Keratinocyte (primary cell): ENCODE data around the gene LRRC8D. TPM values are rescaled to one million over a fixed set of nuclear protein-coding genes. Genes with fewer than 3 reads are reported as not detected.

Experiments used
- DNase-seq: peaks from one replicate; pipeline ENCODE4 v3.0.0-alpha.2; 2011; ENCODE audit warnings: low read depth, missing footprints, low spot score
- FAIRE-seq: peaks from 2 replicates; lab custom pipeline; 2011; peaks lifted over from hg19 to GRCh38; lab: Jason Lieb, UNC
- H2AFZ ChIP-seq: 2 replicates; pipeline ENCODE4 v1.6.0; 2012; ENCODE audit warnings: low read length, control low read depth, inconsistent platforms; ENCODE audit not compliant: control insufficient read depth
- H3K27ac ChIP-seq: 2 replicates; pipeline ENCODE4 v1.5.1; 2011; ENCODE audit warnings: low read length; ENCODE audit not compliant: control insufficient read depth, insufficient read depth
- H3K27me3 ChIP-seq: 3 replicates; pipeline ENCODE4 v1.6.0; 2011; ENCODE audit warnings: low read length; ENCODE audit not compliant: control insufficient read depth, insufficient read depth; ENCODE audit errors: extremely low read depth
- H3K36me3 ChIP-seq, 2 experiments: 2 replicates in 1 of 2; 3 replicates in 1 of 2; pipeline ENCODE4 v1.5.1; 2011; ENCODE audit warnings: low read length in 2 of 2, mild to moderate bottlenecking in 1 of 2; ENCODE audit not compliant: control insufficient read depth in 2 of 2, insufficient read depth in 2 of 2; ENCODE audit errors: extremely low read depth in 1 of 2
- H3K4me1 ChIP-seq: 3 replicates; pipeline ENCODE4 v1.5.1; 2011; ENCODE audit warnings: low read length; ENCODE audit not compliant: control insufficient read depth, insufficient read depth; ENCODE audit errors: extremely low read depth
- H3K4me2 ChIP-seq: 3 replicates; pipeline ENCODE4 v1.6.0; 2011; ENCODE audit warnings: low read depth, low read length; ENCODE audit not compliant: control insufficient read depth, insufficient read depth; ENCODE audit errors: extremely low read depth
- H3K4me3 ChIP-seq, 3 experiments: fragments of 200-600 bp in 1 of 3; sonication (generic) in 1 of 3; 2 replicates in 2 of 3; 3 replicates in 1 of 3; pipeline ENCODE4 v1.5.1; 2011 to 2016; ENCODE audit warnings: low read length in 3 of 3, mild to moderate bottlenecking in 3 of 3, control low read depth in 2 of 3, inconsistent platforms in 1 of 3, low read depth in 1 of 3, mixed read lengths in 1 of 3, mixed run types in 1 of 3, moderate library complexity in 1 of 3; ENCODE audit not compliant: control insufficient read depth in 2 of 3, insufficient read depth in 2 of 3; ENCODE audit errors: extremely low read depth in 1 of 3
- H3K79me2 ChIP-seq: 2 replicates; pipeline ENCODE4 v1.6.0; 2012; ENCODE audit warnings: low read length; ENCODE audit not compliant: control insufficient read depth, insufficient read depth
- H3K9ac ChIP-seq: 3 replicates; pipeline ENCODE4 v1.6.0; 2011; ENCODE audit warnings: low read length; ENCODE audit not compliant: control insufficient read depth, insufficient read depth; ENCODE audit errors: extremely low read depth
- H3K9me1 ChIP-seq: 3 replicates; pipeline ENCODE4 v1.6.0; 2011; ENCODE audit warnings: low read length; ENCODE audit not compliant: control insufficient read depth, insufficient read depth; ENCODE audit errors: extremely low read depth
- H3K9me3 ChIP-seq: 2 replicates; pipeline ENCODE4 v1.5.1; 2012; ENCODE audit warnings: low read depth, low read length; ENCODE audit not compliant: control insufficient read depth
- H4K20me1 ChIP-seq: 3 replicates; pipeline ENCODE4 v1.6.0; 2011; ENCODE audit warnings: low read length; ENCODE audit not compliant: control insufficient read depth, insufficient read depth; ENCODE audit errors: extremely low read depth
- EZH2 ChIP-seq: IDR thresholded peaks from one replicate; pipeline ENCODE4 v1.6.1; 2012; ENCODE audit warnings: inconsistent platforms, mild to moderate bottlenecking, low read length, moderate library complexity
- dilution Hi-C: fragments of 300-500 bp; cut with MboI; formaldehyde crosslinking; loops from one replicate; pipeline ENCODE4 v1.7.0; 2020; ENCODE audit warnings: low sequenced_read_pairs; ENCODE audit not compliant: extremely low pct_ligation_motif_present
- polyA plus RNA-seq, 5 experiments: library from polyadenylated mRNA; depleted of rRNA in 3 of 5; stranded (reverse) in 3 of 5; stranded (forward) in 1 of 5; unstranded in 1 of 5; fragments of >200 nt; gene quantifications; 1 replicate in 1 of 5; 2 replicates in 3 of 5; 3 replicates in 1 of 5; pipeline versions ENCODE4 v1.2.1 to v1.2.3, GENCODE V29; 2011 to 2012; ENCODE audit warnings: missing spikeins in 2 of 5, low read depth in 1 of 5, low replicate concordance in 1 of 5
- TF ChIP-seq, protein P1 (sequence below), 3 experiments: IDR thresholded peaks in 1 of 3; conservative IDR thresholded peaks in 1 of 3; optimal IDR thresholded peaks in 1 of 3; 2 replicates in 2 of 3; 3 replicates in 1 of 3; pipeline versions ENCODE3 to v1.5.1; 2011; ENCODE audit warnings: low read length in 3 of 3, mild to moderate bottlenecking in 3 of 3, moderate library complexity in 2 of 3, control low read depth in 1 of 3, inconsistent platforms in 1 of 3; ENCODE audit not compliant: insufficient read depth in 2 of 3; ENCODE audit errors: extremely low read depth in 1 of 3

The LRRC8D gene
- polyA plus RNA-seq, 1 donor (not counting 4 experiments of a cell fraction or from before 2014, with no cell fraction given), result 54.7 TPM

DNA sequence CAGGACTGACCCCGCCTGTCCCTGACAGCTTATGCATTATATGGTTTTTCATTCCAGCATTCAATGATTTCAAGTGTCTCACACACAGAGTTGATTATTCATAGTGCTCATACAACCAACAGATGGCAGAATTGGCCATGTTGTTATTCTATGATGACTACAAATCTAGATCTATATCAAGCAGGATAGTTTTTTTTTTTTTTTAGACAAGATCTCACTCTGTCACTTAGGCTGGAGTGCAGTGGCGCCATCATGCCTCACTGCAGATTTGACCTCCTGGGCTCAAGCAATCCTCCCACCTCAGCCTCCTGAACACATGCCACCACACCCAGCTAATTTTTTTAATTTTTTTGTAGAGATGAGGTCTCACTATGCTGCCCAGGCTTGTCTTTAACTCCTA is 40.1 kb upstream of the LRRC8D start:
- Histone ChIP-seq H3K36me3 (no peaks in the 10 kb centered on the region), H3K4me3 (no peak overlapping the region), H3K4me1 (no peaks in the 10 kb centered on the region), H3K9me1 (no peaks in the 10 kb centered on the region), H3K9ac (no peak overlapping the region), H2AFZ (no peak overlapping the region), H3K9me3 (no peaks in the 10 kb centered on the region), H3K79me2 (no peaks in the 10 kb centered on the region), H4K20me1 (no peaks in the 10 kb centered on the region), H3K27me3 (no peaks in the 10 kb centered on the region), H3K27ac (no peak overlapping the region), H3K4me2 (no peak overlapping the region)
- TF ChIP-seq EZH2, result no peak
- TF ChIP-seq, protein P1, sequence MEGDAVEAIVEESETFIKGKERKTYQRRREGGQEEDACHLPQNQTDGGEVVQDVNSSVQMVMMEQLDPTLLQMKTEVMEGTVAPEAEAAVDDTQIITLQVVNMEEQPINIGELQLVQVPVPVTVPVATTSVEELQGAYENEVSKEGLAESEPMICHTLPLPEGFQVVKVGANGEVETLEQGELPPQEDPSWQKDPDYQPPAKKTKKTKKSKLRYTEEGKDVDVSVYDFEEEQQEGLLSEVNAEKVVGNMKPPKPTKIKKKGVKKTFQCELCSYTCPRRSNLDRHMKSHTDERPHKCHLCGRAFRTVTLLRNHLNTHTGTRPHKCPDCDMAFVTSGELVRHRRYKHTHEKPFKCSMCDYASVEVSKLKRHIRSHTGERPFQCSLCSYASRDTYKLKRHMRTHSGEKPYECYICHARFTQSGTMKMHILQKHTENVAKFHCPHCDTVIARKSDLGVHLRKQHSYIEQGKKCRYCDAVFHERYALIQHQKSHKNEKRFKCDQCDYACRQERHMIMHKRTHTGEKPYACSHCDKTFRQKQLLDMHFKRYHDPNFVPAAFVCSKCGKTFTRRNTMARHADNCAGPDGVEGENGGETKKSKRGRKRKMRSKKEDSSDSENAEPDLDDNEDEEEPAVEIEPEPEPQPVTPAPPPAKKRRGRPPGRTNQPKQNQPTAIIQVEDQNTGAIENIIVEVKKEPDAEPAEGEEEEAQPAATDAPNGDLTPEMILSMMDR (optimal IDR thresholded peaks at IDR 0.05 in 1 of 3, IDR thresholded peaks at IDR 0.05 in 1 of 3, conservative IDR thresholded peaks at IDR 0.05 in 1 of 3; ENCODE audit: extremely low read depth in 1 of 3, insufficient read depth in 2 of 3, low read length in 3 of 3), result peak in 2 of 3 experiments; percentile 30 to 42
- dilution Hi-C loops, result no loop called here
- DNase-seq (no peak), FAIRE-seq (peak; percentile 61)

DNA sequence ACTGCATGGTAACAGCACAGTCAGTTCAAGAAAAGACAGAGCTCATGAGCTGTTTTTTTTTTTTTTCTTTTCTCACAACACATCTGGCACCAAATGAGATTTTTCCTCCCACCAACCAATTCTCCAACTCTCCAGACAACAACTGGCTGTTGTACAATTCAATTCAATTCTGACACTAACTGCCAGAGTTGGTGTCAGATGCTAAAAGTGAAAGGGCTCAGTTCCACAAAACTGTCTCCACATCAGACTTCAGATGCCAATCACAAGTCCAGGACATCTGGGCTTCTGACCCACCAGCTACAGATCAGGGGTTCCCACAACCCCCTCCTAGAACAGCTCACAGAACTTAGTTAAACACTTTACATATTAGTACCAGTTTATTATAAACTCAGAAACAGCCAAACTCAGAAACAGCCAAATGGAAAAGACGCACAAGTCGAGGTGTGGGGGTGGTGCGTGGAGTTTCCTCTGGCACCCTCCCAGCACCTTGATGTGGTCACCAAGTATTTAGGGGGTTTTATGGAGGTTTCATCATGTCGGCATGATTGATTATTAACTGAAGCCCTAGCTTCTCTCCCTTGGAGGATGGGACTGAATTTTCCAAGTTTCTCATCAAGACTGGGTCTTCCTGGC is 39.2 kb upstream of the LRRC8D start:
- Histone ChIP-seq H3K27ac (no peak overlapping the region), H3K9me3 (no peaks in the 10 kb centered on the region), H4K20me1 (no peaks in the 10 kb centered on the region), H3K4me2 (no peak overlapping the region), H3K79me2 (no peaks in the 10 kb centered on the region), H3K36me3 (no peaks in the 10 kb centered on the region), H3K4me3 (no peak overlapping the region), H3K27me3 (no peaks in the 10 kb centered on the region), H3K9me1 (no peaks in the 10 kb centered on the region), H2AFZ (no peak overlapping the region), H3K9ac (no peak overlapping the region), H3K4me1 (no peaks in the 10 kb centered on the region)
- TF ChIP-seq, protein P1 (optimal IDR thresholded peaks at IDR 0.05 in 1 of 3, IDR thresholded peaks at IDR 0.05 in 1 of 3, conservative IDR thresholded peaks at IDR 0.05 in 1 of 3; ENCODE audit: extremely low read depth in 1 of 3, insufficient read depth in 2 of 3, low read length in 3 of 3), result no peak
- TF ChIP-seq EZH2, result no peak
- DNase-seq (no peak), FAIRE-seq (no peak)
- dilution Hi-C loops, result no loop called here
